GM21381 (cell line): ENCODE results near the gene ARHGAP22.

Experiments used
- ATAC-seq: cut with Tn5 transposase; IDR thresholded peaks from one replicate; pipeline ENCODE4 v1.9.1; 2021; ENCODE audit warnings: mild to moderate bottlenecking, moderate library complexity; ENCODE audit not compliant: unreplicated experiment

The ARHGAP22 gene

DNA sequence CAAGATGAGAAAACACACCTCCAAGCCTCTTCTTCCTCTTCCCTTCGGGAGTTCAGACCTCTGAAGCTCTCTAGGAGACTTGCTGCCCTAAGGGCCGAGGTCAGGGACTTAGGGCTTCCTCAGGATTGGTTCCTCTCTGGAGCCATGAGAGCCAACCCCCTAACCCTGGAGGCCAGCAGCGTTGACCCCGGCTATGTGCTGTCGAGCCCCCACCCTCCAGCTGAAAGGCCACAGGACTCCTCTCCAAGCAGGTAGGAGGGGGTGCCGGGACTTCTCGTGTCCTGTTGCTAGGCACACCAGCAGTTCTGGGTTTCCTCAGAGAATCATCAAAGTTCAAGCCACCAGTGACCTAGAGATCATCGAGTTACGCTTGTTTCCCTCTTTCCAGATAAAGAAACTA is 87.4 kb downstream of the ARHGAP22 start:
- ATAC-seq: no peak

- no peak for ATAC-seq
These were observed 88.0 kb downstream of the ARHGAP22 start for GRCh38 chr10:48516911-48517310.

DNA sequence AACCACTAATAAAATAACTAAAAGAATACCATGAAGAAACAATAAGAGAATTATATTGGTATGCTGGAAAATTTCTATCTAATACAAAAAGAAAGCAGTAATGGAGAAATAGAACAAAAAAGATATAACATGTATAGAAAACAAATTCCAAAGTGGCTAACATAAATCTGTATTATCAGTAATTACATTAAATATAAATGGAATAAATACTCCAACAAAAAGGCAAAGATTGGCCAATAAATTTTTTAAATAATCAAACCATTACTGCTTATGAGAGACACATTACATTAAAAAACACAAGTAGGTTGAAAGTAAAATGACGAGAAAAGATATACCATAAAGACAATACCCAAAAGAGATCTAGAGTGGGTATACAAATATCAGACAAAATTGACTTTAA is 90.0 kb downstream of the ARHGAP22 start:
- no peak for ATAC-seq

DNA sequence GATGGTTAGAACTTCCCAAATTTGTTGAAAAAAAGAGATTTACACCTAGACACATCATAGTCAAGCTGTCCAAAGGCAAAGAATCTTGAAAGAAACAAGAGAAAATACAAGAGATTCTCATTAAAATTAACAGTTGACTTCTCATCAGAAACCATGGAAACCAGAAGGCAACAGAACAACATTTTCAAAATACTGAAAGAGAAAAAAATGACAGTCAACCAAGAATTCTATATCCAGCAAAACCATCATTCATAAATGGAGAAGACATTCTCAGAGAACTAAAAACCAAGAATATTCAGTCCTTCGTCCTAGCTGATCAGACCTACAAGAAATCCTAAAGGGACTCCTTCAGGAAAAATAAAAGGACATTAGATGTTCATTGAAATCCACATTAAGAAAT is 90.6 kb downstream of the ARHGAP22 start:
- no peak for ATAC-seq

GRCh38 chr10:48512861-48513260 is 92.0 kb downstream of the ARHGAP22 start:
- no peak for ATAC-seq

DNA sequence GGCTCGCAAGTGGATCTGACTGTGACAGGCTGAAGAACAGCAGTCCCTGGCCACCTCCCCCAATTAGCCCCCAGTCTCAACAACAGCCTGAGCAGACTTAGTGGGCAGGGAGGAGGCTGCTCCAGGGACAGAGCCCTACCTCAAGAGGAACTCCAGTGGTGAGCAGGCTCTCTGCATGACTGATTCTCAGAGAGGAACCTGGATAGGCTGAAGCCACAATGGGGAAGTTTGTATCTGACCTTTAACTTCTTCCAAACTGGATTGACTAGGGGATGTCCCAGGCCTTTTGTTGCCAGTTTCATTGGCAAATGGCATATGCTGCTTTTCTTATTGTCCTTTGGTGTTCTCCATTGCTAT is 93.0 kb downstream of the ARHGAP22 start:
- no peak for ATAC-seq

- no peak for ATAC-seq
These were observed 93.6 kb downstream of the ARHGAP22 start for GRCh38 chr10:48511066-48511874.

DNA sequence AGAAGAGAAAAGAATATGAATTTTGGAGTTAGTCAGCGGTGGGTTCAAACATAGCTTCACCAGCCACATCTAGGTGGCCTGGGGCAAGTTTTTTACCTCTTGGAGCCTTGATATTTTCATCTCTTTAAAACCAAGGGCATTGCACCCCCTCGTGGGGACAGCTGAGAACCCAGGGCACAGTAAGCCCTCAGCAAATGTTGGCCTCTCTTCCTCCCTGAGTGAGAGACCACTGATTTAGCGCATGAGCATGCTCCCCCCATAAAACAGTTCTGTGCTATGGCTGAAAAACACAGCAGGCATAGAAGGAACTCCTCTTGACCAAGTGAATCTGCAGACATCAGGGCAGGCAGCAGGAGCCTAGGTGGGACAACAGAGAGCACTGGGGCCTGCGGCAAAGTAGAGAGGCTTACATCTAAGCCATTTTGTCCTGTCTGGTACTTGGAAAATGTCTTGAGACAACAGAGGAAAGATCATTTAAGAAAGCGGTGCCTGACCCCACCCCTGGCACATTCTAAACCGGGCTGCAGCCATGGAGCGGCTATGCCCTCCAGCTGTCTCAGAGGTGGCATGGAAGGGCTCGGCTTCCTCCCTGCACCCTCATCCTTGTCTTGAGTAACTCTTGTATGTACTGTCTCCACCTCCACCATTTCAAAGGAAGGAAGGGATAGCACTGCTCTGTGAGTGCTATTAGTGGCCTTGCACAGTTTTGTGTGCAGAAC is 94.7 kb downstream of the ARHGAP22 start:
- no peak for ATAC-seq

DNA sequence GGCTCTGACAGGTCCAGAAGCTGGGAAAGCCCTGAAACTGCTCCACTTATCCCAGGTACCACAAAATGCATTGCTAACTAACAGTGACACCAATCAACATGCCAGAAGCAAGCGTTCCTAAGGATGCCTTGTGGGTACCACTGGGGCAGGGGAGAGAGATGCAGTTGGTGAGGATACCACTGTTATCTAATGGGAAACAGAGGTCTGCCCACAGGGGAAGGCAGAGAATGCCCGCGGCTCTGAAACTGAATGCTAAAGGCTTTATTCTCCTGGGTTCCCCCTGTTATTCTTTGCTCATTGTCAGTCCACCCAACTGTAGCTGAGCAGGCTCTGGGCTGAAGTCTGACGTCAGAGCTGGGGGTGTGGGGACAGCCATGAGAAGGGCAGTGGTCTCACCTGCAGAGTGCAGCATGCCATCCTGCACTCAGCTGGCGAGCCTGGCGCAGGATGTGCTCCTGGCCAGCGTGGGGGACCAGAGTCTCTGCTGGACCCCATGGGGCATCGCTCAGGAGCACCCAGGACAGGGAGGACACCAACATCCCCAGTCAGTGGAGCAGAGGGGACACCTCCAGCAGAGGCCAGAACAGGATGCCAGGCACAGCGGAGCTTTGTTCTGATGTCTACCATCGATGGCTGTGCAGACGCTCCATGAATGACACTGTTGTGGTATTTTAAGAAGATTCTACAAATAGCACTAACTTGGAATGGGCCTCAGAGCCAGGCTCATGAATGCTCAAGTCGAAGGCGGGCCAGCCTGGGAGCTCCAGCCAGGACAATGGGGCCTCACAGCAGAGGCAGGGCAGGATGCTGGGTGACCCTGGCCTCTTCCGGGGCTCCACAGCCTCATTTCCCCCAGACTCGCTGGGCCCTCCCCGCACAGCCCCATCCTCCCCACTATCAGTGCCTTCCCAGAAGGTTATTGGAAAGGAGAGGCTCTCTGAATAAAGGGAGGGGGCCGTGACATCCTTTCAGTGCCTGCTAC is 95.8 kb downstream of the ARHGAP22 start:
- no peak for ATAC-seq

DNA sequence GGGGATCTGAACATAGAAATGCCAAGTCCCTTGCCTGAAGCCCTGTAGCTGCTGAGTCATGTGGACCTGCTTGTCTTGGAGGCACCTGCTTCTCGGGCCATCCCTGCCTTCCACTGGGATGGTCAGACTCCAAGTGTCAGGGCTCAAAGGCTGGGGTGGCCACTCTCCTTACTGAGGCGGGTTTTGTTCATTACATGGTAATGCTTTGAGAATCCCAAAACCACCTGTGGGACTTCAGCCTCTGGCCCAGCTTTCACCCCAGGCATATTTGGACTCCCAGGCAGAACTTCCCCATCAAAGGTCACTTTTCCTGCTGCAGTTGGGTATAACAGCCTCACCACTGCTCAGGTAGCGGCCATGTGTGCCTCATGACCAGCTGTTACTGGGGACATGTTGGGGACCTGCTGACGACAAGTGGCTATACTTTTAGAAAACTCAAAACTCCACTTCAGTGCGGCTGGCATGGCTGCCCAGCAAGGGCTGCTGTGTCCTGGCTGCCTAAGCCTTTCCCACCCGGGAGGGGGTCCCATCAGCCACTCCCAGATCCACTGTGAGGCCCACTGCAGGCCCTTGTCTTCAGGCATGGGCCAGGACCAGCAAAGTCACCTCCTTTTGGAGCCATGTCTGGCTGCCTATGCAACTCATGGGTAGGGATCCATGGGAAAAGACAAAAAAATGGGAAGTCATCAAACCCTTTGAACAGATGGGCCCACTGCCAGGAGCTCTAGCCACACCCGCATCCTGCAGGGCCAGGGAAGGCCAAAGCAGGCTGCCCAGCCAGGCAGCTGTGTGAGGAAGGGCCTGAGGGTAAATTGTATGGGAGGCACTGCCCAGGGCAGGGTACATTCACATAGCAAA is 96.7 kb downstream of the ARHGAP22 start:
- no peak for ATAC-seq

- no peak for ATAC-seq
These were observed 97.4 kb downstream of the ARHGAP22 start for GRCh38 chr10:48507494-48507893.

- no peak for ATAC-seq
These were observed 98.5 kb downstream of the ARHGAP22 start for GRCh38 chr10:48506147-48506917.

- no peak for ATAC-seq
These were observed 99.3 kb downstream of the ARHGAP22 start for GRCh38 chr10:48505394-48506112.

GRCh38 chr10:48504141-48504885 is 100.6 kb downstream of the ARHGAP22 start:
- no peak for ATAC-seq

DNA sequence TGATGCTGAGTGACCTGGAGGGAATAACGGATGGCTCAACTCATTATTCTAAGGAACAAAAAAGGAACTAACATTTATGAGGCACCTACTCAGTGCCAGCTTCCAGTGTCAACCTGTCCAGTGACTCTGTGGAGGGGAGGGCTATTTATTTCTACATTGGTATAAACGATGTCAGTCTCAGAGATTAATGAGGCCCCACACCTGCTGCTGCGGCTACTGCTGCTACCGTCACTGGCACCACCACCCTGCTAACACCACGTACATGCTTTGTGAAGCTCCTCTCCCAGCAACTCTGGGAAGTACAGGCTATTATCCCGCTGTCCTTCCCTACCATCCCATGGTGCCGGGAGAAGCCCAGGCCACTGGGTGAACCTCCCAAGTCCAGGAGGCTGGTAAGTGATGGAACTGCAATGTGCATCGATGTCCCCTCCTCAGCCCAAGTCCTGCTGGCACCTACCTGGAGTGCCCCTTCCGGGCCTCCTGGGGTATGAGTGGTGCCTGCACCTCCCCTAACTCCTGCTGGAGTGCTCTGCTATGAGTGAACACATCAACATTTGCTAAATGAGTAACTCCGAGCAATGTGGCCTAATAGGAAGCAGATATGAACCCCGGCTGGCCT is 101.5 kb downstream of the ARHGAP22 start:
- no peak for ATAC-seq

DNA sequence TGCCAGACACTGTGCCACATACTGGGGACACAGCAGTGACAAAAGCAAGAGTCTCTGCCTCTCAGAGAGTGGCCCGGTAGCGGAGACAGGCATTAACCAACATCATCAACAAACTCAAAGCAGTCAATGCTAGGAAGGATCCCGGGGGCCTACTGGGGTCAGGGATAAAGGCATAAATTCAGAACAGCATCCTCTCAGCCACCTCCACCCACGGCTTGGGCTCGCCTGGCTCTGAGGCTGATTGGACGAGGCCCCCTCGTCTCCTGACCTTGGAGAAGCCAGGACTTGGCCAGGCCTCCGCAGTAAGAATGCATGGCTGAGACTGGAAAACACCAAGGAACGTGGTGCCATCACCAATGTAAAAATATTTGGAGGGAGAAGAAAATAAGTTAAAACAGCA is 102.1 kb downstream of the ARHGAP22 start:
- no peak for ATAC-seq

GRCh38 chr10:48501787-48502771 is 102.8 kb downstream of the ARHGAP22 start:
- no peak for ATAC-seq
